HG02759 (cell line): ENCODE results near the gene RBMY1D.
"Not testable (repeated sequence)": the region's sequence is repeated elsewhere in the genome, so short reads cannot be mapped to it uniquely, and the experiment has no call there.

Experiments
- ATAC-seq: cut with Tn5 transposase; IDR thresholded peaks from one replicate; pipeline ENCODE4 v1.9.1; 2021; ENCODE audit warnings: mild to moderate bottlenecking, moderate library complexity; ENCODE audit not compliant: unreplicated experiment

Gene RBMY1D

GRCh38 chrY:21894426-21894825 is at the start of gene RBMY1D:
RBMY1D (minus strand) TSS chrY:21894526; CDS start chrY:21892513, 2,013 bp downstream.
- not testable (repeated sequence) for ATAC-seq

- not testable (repeated sequence) for ATAC-seq
These were observed 23.6 kb upstream of the RBMY1D start, which contains the start of gene RBMY1E for GRCh38 chrY:21917932-21918331. RBMY1E (minus strand) TSS chrY:21918032; CDS start chrY:21916054, 1,978 bp downstream.

- peak; percentile 87 for ATAC-seq
These were observed 24.8 kb downstream of the RBMY1D start for GRCh38 chrY:21869407-21870076.

GRCh38 chrY:21845481-21845880 is 48.8 kb downstream of the RBMY1D start:
- no peak for ATAC-seq

GRCh38 chrY:21842090-21842489 is 52.2 kb downstream of the RBMY1D start:
- ATAC-seq: no peak

- no peak for ATAC-seq
These were observed 54.8 kb downstream of the RBMY1D start for GRCh38 chrY:21839489-21839888.

- ATAC-seq: no peak
These were observed 58.0 kb downstream of the RBMY1D start for GRCh38 chrY:21836343-21836742.

- ATAC-seq: no peak
These were observed 59.3 kb downstream of the RBMY1D start for GRCh38 chrY:21835052-21835451.
